Activated naive CD4-positive, alpha-beta T cell (primary cell): Measurements from ENCODE around the gene IL34.

Source experiments
- DNase-seq, 4 experiments: peaks; one replicate each; lab custom pipeline; 2025; lab: John Stamatoyannopoulos, UW

IL34 gene

GRCh38 chr16:70702624-70703023 lies 56.3 kb downstream of the IL34 start:
- no peak for DNase-seq

- DNase-seq = no peak
Measured at GRCh38 chr16:70703041-70703834, 56.9 kb downstream of the IL34 start.

- DNase-seq = no peak
Measured at GRCh38 chr16:70703835-70704381, 57.5 kb downstream of the IL34 start.

- no peak for DNase-seq
Measured at GRCh38 chr16:70704586-70704985, 58.2 kb downstream of the IL34 start.

- no peak for DNase-seq
Measured at GRCh38 chr16:70705056-70705455, 58.7 kb downstream of the IL34 start.

GRCh38 chr16:70706948-70707465 lies 60.6 kb downstream of the IL34 start:
- DNase-seq = no peak

GRCh38 chr16:70708366-70709246 lies 62.2 kb downstream of the IL34 start:
- no peak for DNase-seq

GRCh38 chr16:70709457-70709856 lies 63.1 kb downstream of the IL34 start:
- no peak for DNase-seq

GRCh38 chr16:70709942-70710341 lies 63.6 kb downstream of the IL34 start:
- no peak for DNase-seq
